Measurements from ENCODE around the gene GGT6. TPM values are rescaled to one million over a fixed set of nuclear protein-coding genes. Genes with fewer than 3 reads are reported as not detected.
A peak's percentile ranks its signal among the peaks of the same experiment; 100 is the strongest.

The GGT6 gene
- total RNA-seq, 1 donor from 2014 or later, result 9.6 TPM

DNA sequence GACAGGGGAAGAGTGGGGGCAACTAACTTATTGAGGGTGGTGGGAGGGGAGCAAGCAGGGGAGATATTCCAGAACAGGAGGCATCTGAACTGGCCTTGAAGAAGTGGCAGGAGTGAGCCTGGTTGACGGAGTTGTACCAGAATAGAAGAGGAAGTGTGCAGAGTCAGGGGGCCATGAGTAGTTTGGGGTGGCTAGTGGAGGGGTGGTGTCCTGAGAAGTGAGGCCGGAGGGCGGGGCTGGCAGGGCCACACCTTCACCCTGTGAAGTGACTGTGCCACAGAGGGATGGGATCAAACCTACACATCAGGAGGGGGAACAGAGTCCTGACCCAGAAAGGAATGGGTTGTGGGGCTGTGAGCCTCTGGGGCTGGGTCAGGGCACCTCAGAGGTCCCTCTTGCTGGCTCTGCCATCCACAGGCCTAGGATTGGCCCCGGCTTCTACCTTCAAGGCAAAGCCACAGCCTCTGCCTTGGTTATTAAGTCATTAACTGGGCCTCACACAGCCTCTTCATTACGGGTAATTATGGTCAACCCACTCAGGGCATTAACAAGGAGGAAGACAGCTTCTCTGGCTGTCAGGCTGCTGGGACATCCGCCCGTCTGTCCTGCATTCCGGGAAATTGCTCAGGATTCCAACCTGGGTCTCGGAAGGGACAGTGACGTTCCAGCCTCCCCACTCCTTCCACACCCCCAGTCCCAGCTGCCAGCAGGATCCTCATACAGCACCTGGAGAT is 49.0 kb downstream of the GGT6 start:
- no peaks in the 10 kb centered on the region for H3K36me3 ChIP-seq
- TF ChIP-seq POLR2A (IDR thresholded peaks at IDR 0.05) (no peak), POLR2AphosphoS5 (IDR thresholded peaks at IDR 0.05; ENCODE audit: insufficient read depth in 1 of 2, low read depth in 1 of 2) (no peak)
- TF ChIP-seq, protein P1, sequence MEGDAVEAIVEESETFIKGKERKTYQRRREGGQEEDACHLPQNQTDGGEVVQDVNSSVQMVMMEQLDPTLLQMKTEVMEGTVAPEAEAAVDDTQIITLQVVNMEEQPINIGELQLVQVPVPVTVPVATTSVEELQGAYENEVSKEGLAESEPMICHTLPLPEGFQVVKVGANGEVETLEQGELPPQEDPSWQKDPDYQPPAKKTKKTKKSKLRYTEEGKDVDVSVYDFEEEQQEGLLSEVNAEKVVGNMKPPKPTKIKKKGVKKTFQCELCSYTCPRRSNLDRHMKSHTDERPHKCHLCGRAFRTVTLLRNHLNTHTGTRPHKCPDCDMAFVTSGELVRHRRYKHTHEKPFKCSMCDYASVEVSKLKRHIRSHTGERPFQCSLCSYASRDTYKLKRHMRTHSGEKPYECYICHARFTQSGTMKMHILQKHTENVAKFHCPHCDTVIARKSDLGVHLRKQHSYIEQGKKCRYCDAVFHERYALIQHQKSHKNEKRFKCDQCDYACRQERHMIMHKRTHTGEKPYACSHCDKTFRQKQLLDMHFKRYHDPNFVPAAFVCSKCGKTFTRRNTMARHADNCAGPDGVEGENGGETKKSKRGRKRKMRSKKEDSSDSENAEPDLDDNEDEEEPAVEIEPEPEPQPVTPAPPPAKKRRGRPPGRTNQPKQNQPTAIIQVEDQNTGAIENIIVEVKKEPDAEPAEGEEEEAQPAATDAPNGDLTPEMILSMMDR (IDR thresholded peaks at IDR 0.05), result no peak
- H3K27ac ChIP-seq, result no peak overlapping the region
- no peaks in the 10 kb centered on the region for H3K27me3 ChIP-seq
- H3K9me3 ChIP-seq, result no peaks in the 10 kb centered on the region
- no peak for DNase-seq (ENCODE audit: extremely low spot score in 2 of 2)
- peaks cover 5% of the 10 kb centered on the region for H3K4me1 ChIP-seq
- H3K4me3 ChIP-seq, result no peak overlapping the region
- intact Hi-C loops (cut with DNase I), result no loop called here

DNA sequence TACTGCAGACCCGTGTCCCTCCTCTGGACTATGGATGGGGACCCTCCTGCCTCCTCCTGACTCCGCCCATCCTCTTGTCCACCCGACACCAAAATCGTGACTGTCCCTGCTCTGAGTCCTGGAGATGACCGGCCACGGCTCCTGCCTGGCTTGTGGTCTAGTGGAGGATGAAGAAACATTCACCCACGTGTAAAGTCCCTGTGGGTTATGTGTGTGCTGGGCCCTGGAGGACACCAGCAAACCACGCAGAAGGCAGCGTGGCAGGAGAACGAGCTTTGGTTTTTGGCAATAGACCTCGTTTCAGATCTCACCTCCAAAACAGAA is 49.8 kb downstream of the GGT6 start:
- peaks cover 5% of the 10 kb centered on the region for H3K4me1 ChIP-seq
- H3K9me3 ChIP-seq, result no peaks in the 10 kb centered on the region
- TF ChIP-seq POLR2AphosphoS5 (IDR thresholded peaks at IDR 0.05; ENCODE audit: insufficient read depth in 1 of 2, low read depth in 1 of 2), result no peak
- TF ChIP-seq, protein P1 (IDR thresholded peaks at IDR 0.05), result no peak
- no peak for DNase-seq (ENCODE audit: extremely low spot score in 2 of 2)
- H3K36me3 ChIP-seq, result no peaks in the 10 kb centered on the region
- no peak overlapping the region for H3K27ac ChIP-seq
- H3K4me3 ChIP-seq, result no peak overlapping the region
- no peaks in the 10 kb centered on the region for H3K27me3 ChIP-seq
- intact Hi-C loops (cut with DNase I), result no loop called here

GRCh38 chr17:4509923-4510617 is 50.3 kb downstream of the GGT6 start:
- no peaks in the 10 kb centered on the region for H3K27me3 ChIP-seq
- H3K9me3 ChIP-seq, result no peaks in the 10 kb centered on the region
- intact Hi-C loops (cut with DNase I), result no loop called here
- H3K4me1 ChIP-seq, result peaks cover 5% of the 10 kb centered on the region
- H3K4me3 ChIP-seq, result no peak overlapping the region
- H3K27ac ChIP-seq, result no peak overlapping the region
- TF ChIP-seq POLR2A (IDR thresholded peaks at IDR 0.05) (no peak), POLR2AphosphoS5 (IDR thresholded peaks at IDR 0.05; ENCODE audit: insufficient read depth in 1 of 2, low read depth in 1 of 2) (peak in 1 of 2 donors; percentile 31)
- TF ChIP-seq, protein P1 (IDR thresholded peaks at IDR 0.05), result no peak
- no peaks in the 10 kb centered on the region for H3K36me3 ChIP-seq
- no peak for DNase-seq (ENCODE audit: extremely low spot score in 2 of 2)

GRCh38 chr17:4509401-4509800 is 51.0 kb downstream of the GGT6 start:
- H3K9me3 ChIP-seq, result no peaks in the 10 kb centered on the region
- H3K4me1 ChIP-seq, result peaks cover 5% of the 10 kb centered on the region
- H3K27me3 ChIP-seq, result no peaks in the 10 kb centered on the region
- H3K4me3 ChIP-seq, result no peak overlapping the region
- no peaks in the 10 kb centered on the region for H3K36me3 ChIP-seq
- TF ChIP-seq POLR2A (IDR thresholded peaks at IDR 0.05), result no peak
- TF ChIP-seq, protein P1 (IDR thresholded peaks at IDR 0.05), result no peak
- TF ChIP-seq POLR2AphosphoS5 (IDR thresholded peaks at IDR 0.05; ENCODE audit: insufficient read depth in 1 of 2, low read depth in 1 of 2), result no peak
- no peak overlapping the region for H3K27ac ChIP-seq
- DNase-seq (ENCODE audit: extremely low spot score in 2 of 2), result no peak
- intact Hi-C loops (cut with DNase I), result no loop called here

- H3K4me1 ChIP-seq, result peaks cover 3% of the 10 kb centered on the region
- TF ChIP-seq, protein P1 (IDR thresholded peaks at IDR 0.05), result no peak
- TF ChIP-seq POLR2A (IDR thresholded peaks at IDR 0.05) (no peak), POLR2AphosphoS5 (IDR thresholded peaks at IDR 0.05; ENCODE audit: insufficient read depth in 1 of 2, low read depth in 1 of 2) (no peak)
- no peaks in the 10 kb centered on the region for H3K27me3 ChIP-seq
- H3K4me3 ChIP-seq, result no peak overlapping the region
- intact Hi-C loops (cut with DNase I), result no loop called here
- H3K27ac ChIP-seq, result no peak overlapping the region
- no peak for DNase-seq (ENCODE audit: extremely low spot score in 2 of 2)
- H3K36me3 ChIP-seq, result no peaks in the 10 kb centered on the region
- H3K9me3 ChIP-seq, result no peaks in the 10 kb centered on the region
Observed at GRCh38 chr17:4508207-4508606, 52.2 kb downstream of the GGT6 start.
